HG02642 (cell line): ENCODE measurements around the gene AKT1.
"Not testable (repeated sequence)": the region's sequence is repeated elsewhere in the genome, so short reads cannot be mapped to it uniquely, and the experiment has no call there.

Source experiments
- ATAC-seq: cut with Tn5 transposase; IDR thresholded peaks from one replicate; pipeline ENCODE4 v1.9.1; 2021; ENCODE audit warnings: mild to moderate bottlenecking; ENCODE audit not compliant: unreplicated experiment, poor library complexity

The AKT1 gene

GRCh38 chr14:104820669-104821228 is 25.2 kb upstream of the AKT1 start:
- no peak for ATAC-seq

DNA sequence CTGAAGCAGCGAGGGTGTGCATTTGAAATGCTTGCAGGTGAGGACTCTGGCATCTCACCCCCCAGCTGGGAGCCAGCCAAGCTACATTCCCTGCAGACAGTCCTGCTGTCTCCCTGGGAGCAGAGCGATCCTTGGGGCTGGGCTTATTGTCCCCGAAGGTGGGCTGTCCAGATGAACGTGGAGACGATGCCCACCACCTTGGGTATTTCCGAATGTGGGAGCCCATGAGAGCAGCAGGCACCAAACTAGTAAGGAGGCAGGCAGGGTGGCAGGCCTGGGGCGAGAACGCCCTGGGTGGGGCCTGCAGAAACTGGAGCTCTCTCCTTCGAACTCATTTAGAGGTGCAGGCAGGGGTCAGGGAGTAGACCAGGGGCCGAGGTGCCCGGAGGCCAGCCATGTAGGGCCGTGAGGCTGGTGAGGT is 23.8 kb upstream of the AKT1 start:
- no peak for ATAC-seq

DNA sequence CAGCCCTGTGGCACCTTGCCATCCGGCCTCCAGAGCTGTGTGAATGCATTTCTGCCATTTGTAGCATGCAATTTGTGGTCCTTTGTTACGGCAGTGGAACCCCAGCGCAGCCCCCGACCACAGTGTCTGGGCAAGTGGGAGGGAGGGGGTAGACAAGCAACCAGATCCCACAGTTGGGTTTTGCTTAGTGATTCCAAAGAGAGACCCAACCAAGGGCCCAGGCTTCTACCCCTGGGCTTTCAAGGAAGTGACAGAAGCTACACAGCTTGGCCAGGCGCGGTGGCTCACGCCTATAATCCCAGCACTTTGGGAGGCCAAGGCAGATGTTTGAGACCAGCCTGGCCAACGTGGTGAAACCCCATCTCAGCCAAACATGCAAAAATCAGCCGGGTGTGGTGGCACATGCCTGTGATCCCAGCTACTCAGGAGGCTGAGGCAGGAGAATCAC is 23.2 kb upstream of the AKT1 start:
- ATAC-seq = no peak

DNA sequence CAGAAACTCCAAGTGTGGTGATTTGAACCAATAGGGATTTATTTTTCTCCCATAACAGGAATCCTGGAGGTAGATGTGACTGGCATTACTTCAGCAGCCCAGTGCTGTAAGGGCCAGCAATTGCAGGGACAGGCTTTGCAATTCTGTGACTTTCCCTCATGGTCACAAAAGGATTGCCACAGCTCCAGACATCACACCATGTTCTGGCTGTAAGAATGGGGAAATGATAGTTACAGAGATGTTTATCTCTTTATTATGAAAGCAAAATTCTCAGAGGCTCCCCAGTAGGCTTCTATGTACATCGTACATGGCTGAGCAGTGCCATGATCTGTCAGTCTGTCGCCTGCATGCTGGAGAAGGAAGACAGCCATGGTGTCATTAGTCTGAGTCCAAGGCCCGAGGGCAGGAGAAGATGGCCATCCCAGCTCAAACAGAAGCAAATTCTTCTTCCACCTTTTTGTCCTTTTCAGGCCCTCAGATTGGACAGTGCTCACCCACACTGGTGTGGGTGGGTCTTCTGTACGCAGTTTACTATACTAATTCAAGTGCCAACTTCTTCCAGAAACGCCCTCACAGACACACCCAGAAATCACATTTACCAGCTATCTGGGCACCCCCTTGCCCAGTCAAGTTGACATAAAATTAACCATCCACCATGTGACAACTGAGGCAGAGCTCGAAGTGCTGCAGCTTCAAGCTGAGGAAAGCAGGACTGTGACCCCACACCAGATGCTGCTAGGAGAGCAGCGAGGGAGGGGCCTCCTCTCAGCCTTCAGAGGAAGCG is 22.6 kb upstream of the AKT1 start:
- ATAC-seq = no peak

DNA sequence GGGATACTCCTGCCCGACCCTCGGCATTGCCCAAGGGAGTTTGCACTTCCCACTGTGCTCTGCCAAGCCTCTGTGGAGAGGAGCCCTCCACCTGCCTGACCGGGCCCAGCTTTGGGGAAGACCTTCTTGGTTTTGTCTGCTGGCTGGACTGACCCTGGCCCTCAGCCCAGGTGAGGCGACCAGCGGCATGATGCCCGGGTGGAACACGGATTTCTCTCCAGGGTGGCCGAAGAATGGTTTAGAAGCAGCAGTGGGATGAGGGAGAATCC is 21.0 kb upstream of the AKT1 start:
- ATAC-seq = no peak

DNA sequence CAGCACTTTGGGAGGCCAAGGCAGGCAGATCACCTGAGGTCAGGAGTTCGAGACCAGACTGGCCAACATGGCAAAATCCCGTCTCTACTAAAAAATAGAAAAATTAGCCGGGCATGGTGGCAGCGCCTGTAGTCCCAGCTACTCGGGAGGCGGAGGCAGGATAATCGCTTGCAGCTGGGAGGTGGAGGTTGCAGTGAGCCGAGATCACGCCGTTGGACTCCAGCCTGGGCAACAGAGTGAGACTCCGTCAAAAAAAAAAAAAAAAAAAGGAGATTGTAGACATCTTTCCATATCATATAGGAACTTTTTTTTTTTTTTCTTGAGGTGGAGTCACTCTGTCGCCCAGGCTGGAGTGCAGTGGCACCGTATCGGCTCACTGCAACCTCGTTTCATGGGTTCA is 19.2 kb upstream of the AKT1 start:
- not testable (repeated sequence) for ATAC-seq

- ATAC-seq = no peak
Measured at GRCh38 chr14:104813286-104813685, 17.7 kb upstream of the AKT1 start.

- ATAC-seq = no peak
Measured at GRCh38 chr14:104810316-104810715, 14.8 kb upstream of the AKT1 start.

DNA sequence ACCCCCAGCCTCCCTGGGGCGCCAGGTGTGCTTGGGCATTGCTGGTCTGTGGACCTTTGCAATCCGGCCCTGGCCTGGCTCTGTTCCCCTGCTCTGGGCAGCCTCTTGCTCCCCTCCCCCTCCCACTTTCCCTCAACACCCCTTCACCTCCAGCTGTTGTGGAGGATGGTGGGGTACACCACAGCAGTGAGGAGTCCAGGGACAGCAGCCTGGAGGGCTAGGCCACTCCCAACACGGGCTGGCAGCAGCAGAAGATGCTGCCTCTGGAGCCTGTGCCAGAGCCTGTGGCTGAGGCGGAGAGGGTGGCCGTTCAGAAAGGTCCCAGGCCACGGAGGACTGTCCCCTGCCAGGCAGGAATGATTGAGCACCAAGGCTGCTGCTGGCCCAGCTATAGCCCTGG is 12.9 kb upstream of the AKT1 start:
- no peak for ATAC-seq

- no peak for ATAC-seq
Measured at GRCh38 chr14:104806625-104807465, 11.3 kb upstream of the AKT1 start.

GRCh38 chr14:104805941-104806624 is 10.5 kb upstream of the AKT1 start:
- ATAC-seq = no peak

DNA sequence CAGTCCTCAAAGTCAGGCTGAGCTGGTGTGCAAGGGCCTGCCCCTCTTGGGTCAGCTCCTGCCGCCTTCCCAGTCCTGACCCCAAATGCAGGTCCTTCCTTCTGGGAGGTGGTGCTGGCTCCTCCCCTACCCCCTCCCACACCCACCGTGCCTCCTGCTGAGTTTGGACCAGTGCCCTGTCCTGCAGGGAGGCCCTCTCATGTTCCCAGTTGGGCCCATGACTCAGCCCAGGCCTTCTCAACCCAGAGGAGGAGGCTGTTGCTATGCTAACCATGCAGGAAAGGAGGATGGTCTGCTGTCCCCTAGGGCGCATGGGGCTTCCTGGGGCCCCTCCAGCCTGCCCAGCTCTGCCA is 9.8 kb upstream of the AKT1 start:
- no peak for ATAC-seq

DNA sequence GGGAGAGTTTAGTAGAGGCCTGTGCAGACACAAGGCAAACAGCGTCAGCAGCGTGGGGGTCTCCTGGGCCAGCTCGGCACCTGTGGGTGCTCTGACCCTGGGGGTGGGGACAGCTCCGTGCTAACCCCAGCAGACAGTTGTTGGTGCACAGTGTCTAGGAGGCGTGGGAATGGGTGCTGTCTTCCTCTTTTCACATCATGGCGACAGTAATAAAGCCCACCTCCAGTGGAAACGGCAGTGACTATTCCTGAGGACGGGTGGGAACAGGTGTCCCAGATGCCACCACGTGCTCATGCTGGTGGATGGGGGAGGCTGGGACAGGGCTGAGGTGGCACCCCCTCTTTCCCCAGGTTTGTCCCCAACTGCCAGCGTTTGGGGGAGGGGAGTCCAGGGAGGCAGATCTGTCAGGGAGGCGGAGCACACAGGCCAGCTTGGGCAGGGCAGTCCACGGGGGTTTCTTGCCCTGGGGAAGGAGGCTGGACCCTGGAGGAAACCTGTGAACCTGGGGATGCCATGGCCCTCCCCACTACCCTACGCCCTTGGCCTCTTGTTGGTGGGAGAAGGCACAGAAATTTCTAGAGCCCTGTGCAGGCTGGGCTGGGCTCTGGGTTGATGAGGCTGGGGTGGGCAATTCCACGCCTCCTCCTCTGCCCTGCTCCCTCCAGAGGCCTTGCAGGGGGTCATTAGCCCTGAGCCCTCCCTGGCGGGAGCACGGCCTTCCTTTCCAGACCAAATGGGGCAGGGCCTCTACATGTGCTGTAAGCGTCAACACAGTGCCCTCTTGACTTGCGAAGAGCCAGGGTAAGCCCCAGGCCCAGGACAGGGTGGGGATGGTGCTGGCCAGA is 9.2 kb upstream of the AKT1 start:
- no peak for ATAC-seq

- no peak for ATAC-seq
Measured at GRCh38 chr14:104803912-104804410, 8.4 kb upstream of the AKT1 start.

DNA sequence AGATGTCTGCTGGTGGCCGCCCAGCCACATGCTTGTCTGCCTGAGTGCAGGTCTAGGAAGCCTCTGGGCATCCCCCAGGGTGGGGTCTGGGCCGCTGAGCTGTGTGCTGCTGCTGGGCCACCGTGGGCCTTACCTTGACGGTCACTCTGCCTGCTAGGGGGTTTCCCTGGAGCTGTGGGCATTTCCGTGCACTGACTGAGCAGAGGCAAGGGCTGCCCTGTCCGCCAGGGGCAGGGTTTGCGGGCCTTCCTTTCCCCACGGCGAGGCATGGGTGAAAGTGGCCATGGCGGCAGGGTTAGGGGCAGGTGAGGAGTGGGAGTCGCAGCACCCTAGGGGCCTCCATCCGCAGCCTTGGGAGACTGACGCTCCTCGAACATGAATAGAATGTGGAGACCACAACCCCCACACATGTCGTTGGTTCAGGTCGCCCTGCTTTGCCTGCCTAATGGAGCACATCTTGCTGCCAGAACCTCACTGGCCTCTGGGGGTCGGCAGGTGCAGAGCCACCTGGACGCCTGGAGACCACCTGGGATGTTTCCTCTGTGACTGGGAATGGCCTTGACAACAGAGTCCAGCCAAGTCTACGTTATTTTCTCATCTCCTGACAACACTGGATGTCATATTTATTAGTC is 7.8 kb upstream of the AKT1 start:
- ATAC-seq = no peak

GRCh38 chr14:104802394-104803184 is 7.0 kb upstream of the AKT1 start:
- ATAC-seq = no peak

DNA sequence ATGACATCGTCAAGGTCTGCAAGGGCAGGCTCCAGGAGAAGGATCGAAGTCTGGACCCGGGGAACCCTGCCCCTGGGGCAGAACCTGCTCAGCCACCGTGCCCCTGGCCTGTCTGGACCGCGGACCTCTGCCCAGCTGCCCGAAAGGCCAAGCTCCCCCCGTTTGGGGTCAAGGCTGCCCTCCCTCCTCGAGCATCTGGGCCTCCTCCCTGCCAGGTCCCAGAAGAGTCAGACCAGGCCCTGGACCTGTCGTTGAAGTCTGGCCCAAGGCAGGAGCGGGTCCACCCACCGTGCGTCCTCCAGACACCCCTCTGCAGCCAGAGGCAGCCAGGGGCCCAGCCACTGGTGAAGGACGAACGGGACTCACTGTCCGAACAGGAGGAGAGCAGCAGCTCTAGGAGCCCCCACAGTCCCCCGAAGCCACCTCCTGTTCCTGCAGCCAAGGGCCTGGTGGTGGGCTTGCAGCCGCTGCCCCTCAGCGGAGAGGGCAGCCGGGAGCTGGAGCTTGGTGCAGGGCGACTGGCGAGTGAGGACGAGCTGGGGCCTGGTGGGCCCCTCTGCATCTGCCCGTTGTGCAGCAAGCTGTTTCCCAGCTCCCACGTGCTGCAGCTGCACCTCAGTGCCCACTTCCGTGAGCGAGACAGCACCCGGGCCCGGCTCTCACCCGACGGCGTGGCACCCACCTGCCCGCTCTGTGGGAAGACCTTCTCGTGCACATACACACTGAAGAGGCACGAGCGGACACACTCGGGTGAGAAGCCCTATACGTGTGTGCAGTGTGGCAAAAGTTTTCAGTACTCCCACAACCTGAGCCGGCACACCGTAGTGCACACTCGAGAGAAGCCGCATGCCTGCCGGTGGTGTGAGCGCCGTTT is 6.2 kb upstream of the AKT1 start:
- no peak for ATAC-seq
